Progenitor cell of endocrine pancreas (in vitro differentiated cells): ENCODE data around the gene PARVA. TPM values are rescaled to one million over a fixed set of nuclear protein-coding genes. Genes with fewer than 3 reads are reported as not detected.

ENCODE experiments used
- DNase-seq: peaks from one replicate; pipeline ENCODE4 v3.0.0; 2021; ENCODE audit warnings: low spot score; ENCODE audit not compliant: unreplicated experiment
- H3K27ac Mint-ChIP-seq: 2 replicates; pipeline ENCODE4 v1.8.0; 2021; ENCODE audit warnings: mild to moderate bottlenecking, moderate library complexity, mixed read lengths
- H3K27me3 Mint-ChIP-seq: 2 replicates; pipeline ENCODE4 v1.8.0; 2021; ENCODE audit warnings: mixed read lengths
- H3K36me3 Mint-ChIP-seq: 2 replicates; pipeline ENCODE4 v1.8.0; 2022; ENCODE audit warnings: mixed read lengths; ENCODE audit not compliant: insufficient read depth
- H3K4me1 Mint-ChIP-seq: 2 replicates; pipeline ENCODE4 v1.8.0; 2021; ENCODE audit warnings: low read depth, mixed read lengths
- H3K4me3 Mint-ChIP-seq: 2 replicates; pipeline ENCODE4 v1.8.0; 2021; ENCODE audit warnings: low read depth, mild to moderate bottlenecking, moderate library complexity, mixed read lengths
- H3K9me3 Mint-ChIP-seq: 2 replicates; pipeline ENCODE4 v1.8.0; 2021; ENCODE audit warnings: low read depth, mixed read lengths
- CTCF ChIP-seq: fragments of 200-600 bp; sonication (generic); IDR thresholded peaks from one replicate; pipeline ENCODE4 v1.5.0; 2021; ENCODE audit warnings: antibody characterized with exemption, mild to moderate bottlenecking; ENCODE audit not compliant: unreplicated experiment
- total RNA-seq: library from RNA; stranded (reverse); gene quantifications from 2 replicates; pipeline ENCODE4 v1.2.1, GENCODE V29; 2021

The PARVA gene
- total RNA-seq, 1 donor from 2014 or later = 49.3 TPM

GRCh38 chr11:12512132-12512531 lies 134.8 kb downstream of the PARVA start:
- Mint-ChIP-seq H3K27ac (peak overlapping the region; percentile 76), H3K36me3 (peaks cover 10% of the 10 kb centered on the region), H3K4me3 (no peak overlapping the region), H3K27me3 (no peaks in the 10 kb centered on the region), H3K4me1 (peaks cover 4% of the 10 kb centered on the region), H3K9me3 (no peaks in the 10 kb centered on the region)
- no peak for DNase-seq
- no peak for TF ChIP-seq CTCF

DNA sequence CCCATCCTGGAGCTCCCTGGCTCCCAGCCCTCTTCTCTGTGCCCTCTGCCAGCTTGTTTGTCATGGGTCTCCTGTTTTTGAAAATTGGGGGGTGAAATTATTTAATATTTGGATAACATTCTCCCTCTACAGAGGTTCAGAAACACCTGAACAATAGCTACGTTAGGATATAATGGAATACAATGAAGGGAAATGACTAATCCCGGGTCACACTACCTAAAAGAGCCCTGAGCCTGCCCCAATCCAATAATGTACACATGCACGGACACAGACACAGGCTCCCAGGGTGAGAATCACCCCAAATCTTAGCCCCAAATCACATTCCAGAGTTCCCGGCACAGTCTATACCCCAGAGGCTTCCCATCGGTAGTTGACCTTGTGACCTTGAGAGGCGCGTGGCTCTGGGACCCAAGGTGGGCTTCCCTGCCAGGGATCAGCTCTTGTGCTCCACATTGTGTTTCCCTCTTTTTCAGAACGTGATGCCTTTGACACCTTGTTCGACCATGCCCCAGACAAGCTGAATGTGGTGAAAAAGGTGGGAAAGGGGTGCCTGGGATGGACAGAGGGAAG lies 135.5 kb downstream of the PARVA start:
- no peak for DNase-seq
- no peak overlapping the region for H3K4me3 Mint-ChIP-seq
- H3K9me3 Mint-ChIP-seq = no peaks in the 10 kb centered on the region
- H3K36me3 Mint-ChIP-seq = peaks cover 10% of the 10 kb centered on the region
- no peaks in the 10 kb centered on the region for H3K27me3 Mint-ChIP-seq
- no peak for TF ChIP-seq CTCF
- no peak overlapping the region for H3K27ac Mint-ChIP-seq
- H3K4me1 Mint-ChIP-seq = peaks cover 4% of the 10 kb centered on the region

DNA sequence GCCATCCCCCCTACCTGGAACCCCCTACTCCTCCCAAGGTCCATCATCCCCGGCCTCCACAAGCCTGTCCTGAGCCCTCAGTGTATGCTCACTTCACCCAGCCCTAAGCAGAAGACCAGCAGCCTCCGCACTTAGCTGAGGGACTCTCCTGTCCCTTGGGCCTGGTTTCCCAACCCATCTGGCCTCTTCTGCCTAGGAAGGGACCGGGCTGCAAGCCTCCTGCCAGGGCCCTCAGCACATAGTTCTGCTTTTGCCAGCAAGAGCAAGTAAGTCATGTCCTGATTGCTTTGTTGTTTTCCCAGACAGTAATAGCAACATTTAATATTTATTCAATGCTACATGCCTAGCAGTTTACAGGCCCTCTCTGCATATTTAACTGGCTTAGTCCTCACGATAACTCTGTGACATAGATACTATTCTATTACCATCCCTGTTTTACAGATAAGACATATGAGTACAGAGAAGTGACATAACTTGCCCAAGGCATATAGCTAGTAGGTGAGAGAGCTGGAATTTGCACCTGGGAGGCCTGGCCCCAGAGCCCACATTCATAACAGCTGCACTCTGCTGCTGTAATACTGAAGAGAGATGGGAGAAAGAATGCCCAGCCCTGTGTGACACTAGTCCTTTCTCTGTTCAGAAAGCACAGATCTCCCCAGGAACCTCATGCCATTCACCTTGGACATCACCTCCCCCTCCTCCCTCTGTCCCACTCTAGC lies 139.2 kb downstream of the PARVA start:
- H3K27ac Mint-ChIP-seq = no peak overlapping the region

DNA sequence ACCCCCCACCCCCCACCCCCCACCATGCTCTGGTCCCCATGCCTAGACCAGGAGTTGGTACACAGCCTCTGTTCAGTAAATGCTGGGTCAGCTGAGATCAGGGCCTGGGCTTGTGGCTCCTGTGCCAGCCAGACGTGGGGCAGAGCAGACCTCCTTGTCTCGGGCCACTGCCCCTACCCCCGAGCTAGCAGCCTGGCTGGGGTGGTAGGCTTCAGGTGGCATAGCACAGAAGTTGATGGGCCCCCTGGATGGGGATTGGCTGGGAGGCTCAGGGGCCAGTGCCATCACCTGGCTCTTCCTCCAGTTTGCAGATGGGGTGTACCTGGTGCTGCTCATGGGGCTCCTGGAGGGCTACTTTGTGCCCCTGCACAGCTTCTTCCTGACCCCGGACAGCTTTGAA lies 139.9 kb downstream of the PARVA start:
- Mint-ChIP-seq H3K27me3 (no peaks in the 10 kb centered on the region), H3K36me3 (peaks cover 10% of the 10 kb centered on the region), H3K4me3 (no peak overlapping the region), H3K27ac (no peak overlapping the region), H3K4me1 (peaks cover 4% of the 10 kb centered on the region), H3K9me3 (no peaks in the 10 kb centered on the region)
- DNase-seq = no peak
- TF ChIP-seq CTCF = no peak

More for the DNA sequence above, 139.2 kb downstream of the PARVA start:
- DNase-seq = no peak
- TF ChIP-seq CTCF = no peak
- H3K4me1 Mint-ChIP-seq = peaks cover 5% of the 10 kb centered on the region
- no peaks in the 10 kb centered on the region for H3K27me3 Mint-ChIP-seq
- H3K36me3 Mint-ChIP-seq = peaks cover 11% of the 10 kb centered on the region
- no peaks in the 10 kb centered on the region for H3K9me3 Mint-ChIP-seq
- H3K4me3 Mint-ChIP-seq = no peak overlapping the region

DNA sequence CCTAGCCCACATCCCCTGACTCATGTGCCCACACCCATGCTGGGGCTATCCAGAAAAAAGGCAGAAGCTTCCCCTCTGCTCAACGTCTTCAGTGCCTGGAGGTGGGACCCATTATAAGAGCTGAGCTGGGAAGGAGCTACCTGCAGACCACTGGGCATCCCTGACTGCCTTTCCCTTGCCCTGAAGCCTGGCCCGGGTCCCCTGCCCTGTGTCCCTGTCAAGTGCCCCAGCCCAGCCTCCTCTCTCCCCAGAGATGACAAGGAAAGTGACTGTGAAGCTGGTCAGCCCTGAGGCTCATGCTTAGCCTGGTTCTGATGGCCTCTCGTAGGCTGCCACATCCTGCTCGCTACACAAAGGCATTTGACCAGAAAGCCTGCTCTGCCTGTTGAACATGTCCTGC lies 140.4 kb downstream of the PARVA start:
- Mint-ChIP-seq H3K27me3 (no peaks in the 10 kb centered on the region), H3K36me3 (peaks cover 10% of the 10 kb centered on the region), H3K9me3 (no peaks in the 10 kb centered on the region), H3K4me3 (no peak overlapping the region), H3K4me1 (peaks cover 4% of the 10 kb centered on the region), H3K27ac (no peak overlapping the region)
- no peak for DNase-seq
- no peak for TF ChIP-seq CTCF
